Activated CD8-positive, alpha-beta T cell treated with anti-CD3 and anti-CD28 coated beads, Interleukin-2, amount 10 ng/mL, durations not matched to agents 7 days and 5 days (primary cell): ENCODE results near the gene TRIM13. TPM values are rescaled to one million over a fixed set of nuclear protein-coding genes. Genes with fewer than 3 reads are reported as not detected.

Experiments
- microRNA-seq: library from miRNA; unstranded; fragments of <30 nt; microRNA quantifications from one replicate; pipeline ENCODE4 v1.2.0, GENCODE V29; 2022
- total RNA-seq, 2 experiments: library from RNA; stranded (reverse); gene quantifications; one replicate each; pipeline ENCODE4 v1.2.3, GENCODE V29; 2021

Gene TRIM13
- total RNA-seq, 2 experiments from 2014 or later = 11.8 to 12.0 TPM

Small RNA genes within 50 kb of the gene (microRNA-seq; reads per million reads assigned to microRNA genes)
- gene MIR15A = 3,252 reads per million, percentile 89 among the genes with 10 or more reads in this experiment
- 4,204 reads per million, percentile 91 among the genes with 10 or more reads in this experiment for gene MIR16-1
- gene MIR3613 = 1,337 reads per million, percentile 84 among the genes with 10 or more reads in this experiment

Other genes with a start within 250 kb of the TRIM13 start
- 10 to 100 TPM; 38.7 to 41.2 TPM for gene KPNA3, start 204.4 kb upstream of the TRIM13 start, total RNA-seq
- 1 to 10 TPM; 3.4 to 4.1 TPM for gene SPRYD7, start 60.7 kb upstream of the TRIM13 start, total RNA-seq
- gene KCNRG, start 18.4 kb downstream of the TRIM13 start, total RNA-seq = under 1 TPM; 0.18 to 0.82 TPM